HG03575 (cell line): Measurements from ENCODE around the gene FXYD6.

Experiments
- ATAC-seq: cut with Tn5 transposase; IDR thresholded peaks from one replicate; pipeline ENCODE4 v1.9.1; 2021; ENCODE audit not compliant: unreplicated experiment, insufficient number of reproducible peaks, low FRiP score; ENCODE audit errors: extremely low read depth

Gene FXYD6

DNA sequence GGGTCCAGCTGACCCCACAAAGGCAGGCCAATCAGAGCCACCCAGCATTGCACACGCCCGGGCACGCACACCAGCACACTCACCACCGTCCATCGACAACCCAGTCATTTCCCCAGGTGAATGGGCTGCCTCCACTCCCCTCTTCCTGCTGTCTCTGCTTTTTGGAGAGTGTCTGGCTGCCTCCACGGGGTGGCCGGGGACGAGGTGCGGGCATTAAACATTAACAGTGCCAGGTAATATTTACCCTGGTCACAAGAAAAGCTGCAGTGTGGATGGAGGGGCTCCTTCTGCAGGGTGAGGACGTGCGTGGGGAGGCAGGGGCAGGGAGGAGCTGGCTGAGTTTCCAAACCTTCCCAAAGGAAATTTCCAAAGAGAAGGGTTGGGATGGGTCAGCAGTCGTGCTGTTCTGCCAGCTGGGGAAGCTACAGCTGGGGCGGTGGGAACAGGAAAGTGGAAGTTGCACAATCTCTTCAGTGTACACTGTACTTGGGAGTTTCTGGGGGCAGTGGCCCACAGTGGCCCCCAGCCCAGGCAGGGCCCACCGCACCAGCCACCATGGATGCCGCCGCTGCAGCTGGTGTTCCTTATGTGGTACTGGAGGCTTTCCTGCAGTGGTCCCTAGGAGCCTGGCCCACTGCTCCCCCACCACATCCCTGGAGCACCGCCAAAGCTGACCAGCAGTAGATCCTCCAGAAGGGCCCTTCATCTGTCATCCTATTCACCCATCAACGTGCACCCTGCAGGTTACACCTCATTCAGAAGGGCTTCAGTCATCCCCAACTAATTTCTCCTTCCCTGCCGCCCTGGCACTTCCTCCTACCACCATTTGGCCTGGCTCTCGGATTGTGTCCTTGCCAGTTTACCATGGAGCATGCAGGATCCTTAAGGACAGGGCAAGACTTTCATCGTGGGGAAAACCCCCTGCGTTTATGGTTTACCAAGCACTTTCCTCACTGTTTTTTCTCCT, 51.6 kb downstream of the FXYD6 start, which contains the start of gene FXYD2:
Gene FXYD2 (minus strand): TSS at position 174 of the 967 bp plus-strand sequence. CDS start 66 bp downstream, at position 108.
- no peak for ATAC-seq

DNA sequence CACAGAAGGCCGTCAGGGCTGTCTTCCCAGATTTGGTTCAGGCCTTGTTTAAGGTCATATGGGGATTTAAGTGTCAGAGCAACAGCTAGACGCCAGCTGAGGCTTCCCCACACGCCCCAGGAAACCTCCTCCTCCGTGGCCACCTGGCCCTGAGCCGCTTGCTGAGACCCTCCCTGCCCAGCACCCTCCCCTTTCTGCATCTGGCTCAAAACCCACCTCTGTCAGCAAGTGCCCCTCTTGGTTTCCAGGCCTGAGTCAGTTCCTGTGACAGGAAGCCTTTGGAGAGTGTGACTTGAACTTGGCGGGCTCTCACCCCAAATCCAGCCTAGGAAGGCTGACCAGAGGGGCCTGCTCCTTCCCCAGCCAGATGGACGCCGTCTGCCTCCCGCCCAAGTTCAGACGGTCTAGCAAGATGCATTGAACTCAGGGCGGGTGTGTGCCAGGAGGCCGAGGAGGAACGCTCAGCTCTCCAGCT, 52.5 kb downstream of the FXYD6 start:
- ATAC-seq: no peak

DNA sequence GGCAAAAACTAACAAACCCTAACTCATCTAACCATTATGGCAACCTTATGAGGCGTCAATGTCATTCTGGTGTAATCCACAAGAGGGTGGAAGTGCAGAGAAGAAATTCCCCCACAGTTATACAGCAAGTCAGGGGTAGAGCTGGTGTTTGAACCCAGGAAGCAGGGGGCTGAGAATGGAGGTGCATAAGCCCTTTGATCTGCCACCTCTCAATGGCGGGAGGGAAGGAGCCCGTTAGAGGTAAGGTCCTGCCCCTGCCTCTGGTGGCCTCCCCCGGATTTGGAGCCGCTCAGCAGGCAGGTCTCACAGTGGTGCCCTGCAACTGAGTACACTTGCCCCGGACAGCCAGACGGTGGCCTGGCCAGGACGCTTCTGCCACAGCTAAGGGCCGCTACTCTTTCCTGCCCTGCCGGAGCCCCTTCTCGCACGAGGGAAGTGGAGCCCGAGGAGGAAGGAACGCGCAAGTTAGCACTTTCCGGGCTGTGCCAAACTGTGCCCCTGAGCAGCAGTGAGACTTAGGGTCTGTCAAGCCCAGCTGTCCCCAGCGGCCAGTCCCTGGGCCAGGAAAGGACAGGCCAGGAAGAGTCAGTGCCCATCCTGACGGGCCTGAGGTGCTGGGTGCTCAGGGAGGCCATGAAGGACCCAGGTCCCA, 53.0 kb downstream of the FXYD6 start:
- ATAC-seq: no peak

DNA sequence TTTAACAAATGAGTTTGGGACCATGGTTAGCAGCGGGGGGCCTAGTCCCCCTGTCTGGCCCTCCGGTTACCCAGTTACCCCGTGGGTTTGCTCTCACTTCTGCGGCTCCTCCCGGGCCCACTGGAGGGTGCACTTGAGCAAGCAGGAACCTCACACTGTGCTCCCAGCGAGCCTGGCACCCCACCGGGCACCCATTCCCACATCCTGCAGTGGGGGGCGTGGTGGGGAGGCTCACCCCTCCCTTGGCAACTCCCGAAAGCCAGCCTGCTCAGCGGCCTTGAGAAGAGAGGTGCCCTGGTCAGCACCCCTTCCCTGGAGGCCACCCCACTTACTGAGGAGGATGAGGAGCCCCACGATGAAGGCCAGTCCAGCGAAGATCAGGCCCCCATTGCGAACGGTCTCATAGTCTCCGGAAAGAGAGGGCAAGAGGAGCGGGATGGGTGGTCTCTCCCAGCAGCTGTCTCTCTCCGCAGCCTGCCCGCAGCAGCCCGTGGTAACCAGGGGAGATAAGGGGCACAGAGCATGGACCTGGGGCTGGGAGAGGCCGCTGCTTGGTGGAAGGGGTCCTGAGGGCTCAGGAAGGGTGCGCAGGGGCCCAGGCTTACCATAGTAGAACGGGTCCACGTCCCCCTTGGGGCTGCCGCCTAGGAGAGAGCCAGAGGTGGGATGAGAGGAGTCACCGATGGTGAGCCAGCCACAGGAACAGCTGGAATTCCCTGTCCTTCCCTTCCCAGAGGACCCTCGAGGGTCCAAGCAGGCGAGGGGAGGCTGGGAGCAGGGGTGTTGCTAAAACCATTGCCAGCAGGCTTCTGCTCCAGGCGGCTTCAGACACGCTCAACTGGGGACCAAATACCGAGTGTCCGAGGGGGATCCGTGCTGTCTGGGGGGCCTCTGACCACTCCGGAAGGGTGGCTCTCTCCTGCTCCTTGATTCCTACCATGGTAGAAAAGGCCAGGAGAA, 54.1 kb downstream of the FXYD6 start:
- no peak for ATAC-seq

DNA sequence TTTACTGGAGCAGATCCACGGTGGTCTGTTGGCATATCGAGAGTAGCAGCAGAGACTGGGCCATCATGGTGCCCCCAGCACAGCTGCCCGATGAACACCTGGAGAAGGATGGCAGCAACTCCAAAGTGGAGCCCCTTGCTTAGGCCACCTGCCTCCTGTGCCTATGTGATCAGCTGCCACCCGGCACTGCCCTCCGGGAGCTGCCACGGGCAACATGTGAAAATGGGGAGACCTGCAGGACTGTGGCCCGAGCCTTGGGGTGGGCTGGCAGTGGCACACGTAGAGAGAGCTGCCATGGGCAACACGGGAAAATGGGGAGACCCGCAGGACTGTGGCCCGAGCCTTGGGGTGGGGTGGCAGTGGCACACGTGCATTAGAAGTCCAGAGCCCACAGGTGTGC, 55.0 kb downstream of the FXYD6 start:
- no peak for ATAC-seq

DNA sequence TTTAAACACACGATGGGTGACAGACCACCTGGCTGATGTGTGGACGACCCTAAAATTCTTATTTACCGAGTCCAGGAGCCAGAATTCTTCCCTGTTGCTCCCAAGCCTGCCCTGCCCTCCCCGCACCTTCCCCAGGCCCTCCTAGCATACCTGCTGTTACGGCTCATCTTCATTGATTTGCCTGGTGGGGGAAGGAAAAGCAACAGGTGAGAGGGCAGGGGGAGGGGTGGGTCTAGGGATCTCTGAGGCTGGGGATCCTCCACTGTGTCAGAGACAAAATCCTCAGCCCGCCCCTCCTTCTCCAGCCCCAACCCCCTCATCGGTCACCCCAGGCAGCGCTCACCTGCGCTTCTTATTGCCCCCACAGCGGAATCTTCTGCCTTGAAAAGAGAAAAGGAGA, 55.9 kb downstream of the FXYD6 start:
- no peak for ATAC-seq

DNA sequence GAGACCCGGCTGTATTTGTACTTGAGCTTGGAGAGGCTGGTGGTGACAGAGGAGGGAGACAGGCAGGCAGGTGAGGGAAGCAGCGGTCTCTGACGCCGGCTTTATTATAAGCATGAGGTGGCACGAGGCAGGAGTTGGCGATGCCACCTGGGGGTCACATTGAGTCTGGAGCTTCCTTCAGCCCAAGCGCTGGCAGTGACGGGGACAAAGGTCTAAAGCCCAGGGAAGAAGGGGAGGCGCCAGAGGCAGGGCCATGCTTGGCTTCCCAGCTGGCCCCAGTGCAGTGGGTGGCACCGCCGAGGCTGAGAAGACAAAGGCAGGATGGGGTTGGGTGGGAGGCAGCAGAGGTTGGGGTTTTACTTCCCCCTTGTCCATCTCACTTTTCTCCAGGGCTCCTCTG, 56.4 kb downstream of the FXYD6 start:
- ATAC-seq: no peak

DNA sequence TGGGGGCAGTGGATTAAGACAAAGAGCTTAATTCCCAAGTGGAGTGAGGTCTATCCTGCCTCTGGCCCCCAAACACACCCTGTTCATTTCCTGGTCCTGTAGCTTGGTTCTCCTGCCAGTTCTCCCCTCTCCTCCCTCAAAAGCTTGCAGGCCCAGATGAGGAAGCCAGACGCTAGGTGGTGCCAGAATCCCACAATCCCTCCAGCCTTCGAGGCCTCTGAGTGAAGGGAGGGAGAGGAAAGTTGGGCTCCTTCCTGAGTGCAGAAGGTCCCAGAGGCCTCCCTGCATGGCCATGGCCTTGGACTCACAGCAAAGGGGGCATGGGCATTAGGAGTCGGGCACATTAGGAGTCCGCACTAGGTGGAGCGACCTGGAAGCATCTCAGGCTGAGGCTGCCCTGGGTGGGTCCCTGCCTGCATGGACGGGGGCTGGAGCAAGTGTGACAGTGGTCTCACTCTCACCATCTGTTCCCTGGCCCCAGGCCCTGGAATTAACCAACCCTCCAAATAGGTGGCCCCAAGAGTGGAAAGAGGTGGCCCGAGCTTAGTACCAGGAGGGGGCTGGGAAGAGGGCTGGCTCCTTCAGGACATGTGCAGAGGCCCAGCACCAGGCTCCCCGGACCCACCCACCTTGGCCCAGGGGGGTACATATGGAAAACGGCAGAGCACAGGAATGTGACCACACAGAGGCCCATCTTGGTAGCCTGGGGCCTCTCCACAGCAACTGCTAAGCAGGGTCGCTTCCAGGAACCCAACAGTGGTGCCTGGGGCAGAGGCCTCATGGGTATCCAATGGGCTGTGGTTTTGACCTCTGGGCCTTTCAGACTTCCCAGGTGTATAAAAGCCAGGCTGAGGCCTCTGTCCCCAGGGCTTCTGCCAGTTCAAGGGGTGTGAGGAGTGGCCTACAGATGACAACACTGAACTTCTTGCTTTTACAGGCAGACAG, 57.1 kb downstream of the FXYD6 start:
- ATAC-seq: no peak

DNA sequence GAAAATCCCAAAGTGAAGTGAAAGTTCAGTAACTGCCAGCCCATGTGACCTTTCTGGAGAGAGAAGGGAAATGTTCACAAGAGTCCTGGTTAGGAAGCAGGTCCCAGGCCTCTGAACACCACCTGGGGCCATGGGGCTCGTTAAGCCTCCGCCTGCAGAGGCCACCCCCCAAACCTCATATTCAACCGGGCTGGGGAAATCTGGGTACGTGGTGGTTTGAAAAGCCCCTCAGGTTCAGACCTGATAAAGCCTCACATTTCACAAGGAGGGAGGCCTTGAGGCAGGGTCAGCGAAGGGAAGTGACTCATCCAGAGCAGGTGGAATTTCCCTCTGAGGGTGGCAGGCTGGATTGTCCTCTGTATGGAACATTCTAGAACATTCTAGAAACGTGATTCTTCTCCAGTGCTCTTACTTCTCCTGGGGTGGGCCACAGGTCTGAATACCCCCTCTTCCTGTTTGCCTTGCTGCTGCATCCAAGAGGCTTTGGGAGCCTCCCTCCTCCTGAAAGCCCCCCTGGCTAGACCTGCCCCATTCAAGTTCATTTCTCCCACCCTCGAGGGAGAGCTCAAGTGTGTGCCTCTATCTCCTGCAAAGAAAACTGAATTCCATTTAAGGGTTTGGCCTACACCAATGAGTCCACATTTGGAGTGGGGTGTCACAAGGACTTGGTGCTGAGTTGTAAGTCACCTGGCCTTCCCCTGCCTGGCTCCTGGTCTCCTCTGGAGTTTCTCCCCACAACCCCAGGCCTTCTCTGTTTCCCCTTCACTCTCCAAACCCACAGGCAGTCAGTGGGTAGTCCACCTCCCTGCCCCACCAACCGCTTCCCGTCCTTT, 58.2 kb downstream of the FXYD6 start:
- ATAC-seq: no peak

DNA sequence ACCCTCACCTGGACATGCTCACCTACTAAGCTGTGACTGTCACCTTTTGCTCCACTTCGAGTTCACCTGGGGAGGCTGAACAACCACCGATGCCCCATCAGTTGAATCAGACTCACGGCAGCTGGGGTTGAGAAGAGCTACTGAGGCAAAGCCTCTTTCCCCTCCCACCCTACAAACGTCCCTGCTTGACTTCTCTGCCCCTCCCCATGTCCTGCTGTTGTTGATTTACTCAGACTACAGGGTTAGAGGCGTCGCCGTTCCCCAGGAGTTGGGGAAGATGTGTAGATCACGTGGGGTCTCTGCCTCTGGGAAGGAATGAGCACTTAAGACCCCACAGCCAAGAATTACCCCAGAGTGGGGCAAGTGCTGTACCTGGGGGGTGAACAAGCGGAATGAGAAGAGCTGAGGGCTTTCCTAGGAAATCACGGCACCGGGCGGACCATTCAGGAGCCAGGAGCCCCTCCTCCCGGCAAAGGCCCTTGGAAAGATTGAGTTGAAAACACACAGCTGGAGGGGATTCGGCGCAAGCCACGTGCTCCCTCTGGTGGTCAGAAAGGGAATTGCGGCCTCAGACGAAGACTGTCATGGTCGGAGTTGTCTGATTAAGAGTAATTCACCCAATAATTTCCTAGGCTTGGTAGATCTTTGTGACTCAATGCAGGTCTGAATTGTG, 59.0 kb downstream of the FXYD6 start:
- ATAC-seq: no peak

DNA sequence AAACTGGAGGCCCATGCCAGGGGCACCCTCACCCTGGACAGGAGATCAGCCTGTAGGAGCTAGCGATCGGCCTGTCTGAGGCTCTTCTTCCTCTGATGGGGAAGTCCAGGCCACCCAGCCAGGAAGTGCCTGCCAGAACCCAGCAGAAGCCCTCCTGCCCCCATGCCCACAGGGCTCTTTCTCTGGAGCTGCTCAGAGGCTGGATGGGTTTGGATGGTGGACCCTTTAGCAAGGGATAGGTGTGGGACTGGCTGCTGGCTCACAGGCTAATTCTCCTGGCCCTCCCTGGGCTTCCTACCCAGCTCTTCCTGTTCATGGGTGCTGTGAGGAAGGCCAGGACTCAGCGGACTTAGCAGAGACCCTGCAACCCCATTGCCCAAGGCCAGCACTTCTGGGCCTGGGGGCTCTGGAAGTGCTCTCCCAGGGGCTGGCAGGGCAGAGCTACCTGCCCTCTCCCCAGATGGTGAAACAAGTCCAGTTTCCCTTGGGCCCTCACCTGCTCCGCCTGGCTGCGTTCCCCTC, 59.6 kb downstream of the FXYD6 start:
- no peak for ATAC-seq

DNA sequence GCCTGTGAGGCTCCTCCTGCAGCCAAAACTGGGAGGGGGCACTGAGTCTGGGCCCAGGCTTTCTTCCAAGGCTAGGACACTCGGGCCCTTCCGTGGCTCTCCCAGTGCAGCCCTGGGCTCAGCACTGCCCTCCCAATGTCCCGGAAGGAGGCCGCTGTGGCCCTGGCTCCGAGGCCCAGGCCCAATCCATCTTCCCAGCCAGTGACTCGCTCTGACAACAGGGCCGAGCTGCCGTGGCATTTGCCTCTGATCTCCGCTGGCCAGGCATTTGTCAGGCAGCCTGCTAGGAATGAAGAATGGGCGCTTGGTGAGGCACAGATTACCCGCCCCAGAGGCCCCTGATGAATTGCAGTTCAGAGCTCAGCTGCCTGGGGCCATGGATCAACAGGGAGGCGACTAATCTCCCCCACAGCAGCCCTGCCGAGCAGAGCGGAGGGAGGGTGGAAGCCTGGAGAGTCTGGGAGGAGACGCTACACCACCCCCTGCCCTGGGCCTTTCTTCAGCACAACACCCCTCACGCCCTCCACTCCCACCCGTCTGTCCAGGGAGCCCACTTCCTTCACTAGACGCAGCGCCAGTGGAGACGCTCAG, 60.2 kb downstream of the FXYD6 start:
- no peak for ATAC-seq

DNA sequence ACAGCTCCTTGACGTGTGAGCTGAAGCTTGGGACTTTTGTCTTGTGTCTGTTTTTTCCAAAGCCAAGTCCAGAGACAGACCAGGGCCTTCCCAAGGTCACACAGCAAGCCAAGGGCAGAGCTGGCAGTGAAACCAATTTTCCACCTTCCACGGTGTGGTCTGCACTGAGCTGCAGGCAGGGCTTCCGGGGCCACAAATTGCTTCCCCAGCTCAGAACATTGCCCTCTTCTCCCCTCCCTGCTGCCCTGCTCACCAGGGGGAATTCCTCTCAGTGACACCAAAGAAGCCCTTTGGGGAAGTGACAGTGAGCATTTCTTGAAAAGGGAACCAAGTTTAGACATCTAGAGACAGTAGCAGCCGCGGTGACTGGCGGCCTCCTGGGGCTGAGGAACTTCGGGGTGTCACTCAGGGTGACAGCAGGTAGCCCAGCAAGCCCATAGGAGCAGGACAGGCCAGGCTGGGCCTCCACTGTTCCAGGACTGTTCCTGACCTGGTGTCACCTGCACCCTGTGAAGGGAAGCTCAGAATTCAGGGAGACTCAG, 61.1 kb downstream of the FXYD6 start:
- peak; percentile 63 for ATAC-seq

DNA sequence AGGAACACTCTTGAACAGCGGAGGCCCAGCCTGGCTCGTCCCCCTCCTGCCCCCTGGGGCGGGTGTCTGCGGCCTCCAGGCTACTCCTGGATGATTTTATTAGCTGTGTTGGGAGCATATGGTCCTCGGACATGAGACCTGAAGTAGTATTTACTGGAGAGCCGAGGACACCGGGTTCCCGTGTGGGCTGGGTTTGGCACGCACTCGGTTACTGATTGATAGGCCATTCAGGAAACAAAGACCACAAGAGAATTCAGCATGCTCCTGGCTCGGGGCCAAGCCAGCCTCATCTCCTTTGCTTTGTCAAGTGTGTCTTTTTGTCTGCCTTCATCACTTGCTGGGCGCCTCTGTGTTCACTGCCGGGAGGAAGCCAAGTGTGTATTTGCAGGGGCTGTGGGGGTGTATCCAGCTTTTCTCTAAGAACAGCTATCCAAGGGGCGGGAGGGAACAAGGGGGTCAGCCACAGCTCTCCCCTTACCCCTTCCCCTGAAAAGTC, 61.6 kb downstream of the FXYD6 start:
- ATAC-seq: peak; percentile 42

DNA sequence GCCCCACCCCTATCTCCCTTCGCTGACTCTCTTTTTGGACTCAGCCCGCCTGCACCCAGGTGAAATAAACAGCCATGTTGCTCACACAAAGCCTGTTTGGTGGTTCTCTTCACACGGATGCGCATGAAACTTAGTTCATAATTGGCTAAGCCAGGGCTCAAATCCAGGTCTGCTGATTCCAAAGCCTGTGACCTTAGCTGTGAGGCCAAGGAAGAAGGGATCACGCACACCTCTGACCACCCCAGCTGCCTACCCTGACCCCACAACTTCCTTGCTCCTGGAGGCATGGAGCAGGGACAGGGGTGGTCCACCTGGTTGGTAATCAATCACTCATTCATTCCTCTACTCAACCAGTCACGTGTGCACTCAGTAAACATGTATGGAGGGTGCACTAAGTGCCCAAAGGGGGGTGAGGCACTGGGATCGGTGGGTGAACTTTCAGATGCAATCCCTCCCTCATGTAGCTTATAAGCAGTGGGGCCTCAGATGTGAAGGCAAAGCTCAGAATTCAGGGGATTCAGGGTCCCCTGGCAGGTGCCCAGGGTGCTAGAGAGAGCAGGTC, 62.2 kb downstream of the FXYD6 start:
- ATAC-seq: no peak
